GM03348 (cell line): ENCODE data around the gene SLC22A9.
A peak's percentile ranks its signal among the peaks of the same experiment; 100 is the strongest.

Experiments used
- DNase-seq: peaks from one replicate; pipeline ENCODE4 v3.0.0; 2012; ENCODE audit warnings: low spot score

SLC22A9 gene

DNA sequence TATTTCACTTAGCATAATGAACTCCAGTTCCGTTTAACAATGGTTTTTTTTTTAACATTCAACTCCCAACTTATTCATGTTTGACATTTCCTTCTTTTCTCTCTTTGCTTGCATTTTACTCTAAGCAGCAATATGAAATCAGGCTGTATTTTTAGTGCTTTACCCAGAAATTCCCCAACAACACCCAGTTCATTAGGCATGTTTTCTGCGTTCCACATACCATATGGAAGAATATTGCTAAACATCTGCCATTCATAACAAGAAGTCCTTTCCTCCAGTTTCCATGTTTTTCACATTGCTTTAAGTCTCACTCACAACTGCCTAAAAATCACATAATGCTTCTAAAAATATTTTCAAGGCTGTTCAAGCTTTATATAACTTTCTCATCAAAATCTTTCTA, 75.5 kb downstream of the SLC22A9 start:
- DNase-seq = no peak

DNA sequence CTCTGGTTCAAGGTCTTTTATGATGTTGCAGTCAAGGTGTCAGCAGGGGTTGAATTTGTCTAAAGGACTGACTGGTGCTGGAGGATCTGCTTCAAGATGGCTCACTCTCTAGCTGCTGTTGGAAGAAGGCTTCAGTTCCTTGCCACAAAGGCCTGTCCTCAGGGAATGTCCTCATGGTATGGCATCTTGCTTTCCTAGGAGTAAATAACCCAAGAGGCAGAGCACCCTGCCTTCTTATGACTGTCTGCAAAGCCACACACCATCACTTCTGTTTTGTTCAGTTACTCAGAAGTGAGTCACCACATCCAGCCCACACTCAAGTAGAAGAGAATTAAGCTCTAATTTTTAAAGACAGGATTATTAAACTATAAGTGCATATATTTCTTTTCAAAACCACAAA, 76.1 kb downstream of the SLC22A9 start:
- peak; percentile 17 for DNase-seq

DNA sequence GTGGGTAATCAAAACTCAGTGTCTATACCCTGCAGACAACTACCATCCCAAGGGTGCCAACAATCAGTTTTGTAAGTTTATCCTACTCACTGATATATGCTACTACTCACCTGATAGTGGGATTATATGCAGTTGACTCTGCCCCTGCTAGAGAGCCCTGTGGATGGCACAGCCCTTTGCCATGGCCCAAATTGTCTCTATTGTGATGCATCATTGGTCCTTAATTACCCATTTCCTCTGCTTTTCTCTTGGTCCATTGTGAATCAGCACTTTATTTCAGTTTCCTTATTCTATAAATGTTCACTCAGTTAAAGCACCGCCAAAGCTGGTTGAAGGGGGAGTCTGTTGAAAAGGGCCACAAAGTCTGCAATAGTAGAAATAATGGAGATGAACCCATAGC, 79.1 kb downstream of the SLC22A9 start:
- no peak for DNase-seq

DNA sequence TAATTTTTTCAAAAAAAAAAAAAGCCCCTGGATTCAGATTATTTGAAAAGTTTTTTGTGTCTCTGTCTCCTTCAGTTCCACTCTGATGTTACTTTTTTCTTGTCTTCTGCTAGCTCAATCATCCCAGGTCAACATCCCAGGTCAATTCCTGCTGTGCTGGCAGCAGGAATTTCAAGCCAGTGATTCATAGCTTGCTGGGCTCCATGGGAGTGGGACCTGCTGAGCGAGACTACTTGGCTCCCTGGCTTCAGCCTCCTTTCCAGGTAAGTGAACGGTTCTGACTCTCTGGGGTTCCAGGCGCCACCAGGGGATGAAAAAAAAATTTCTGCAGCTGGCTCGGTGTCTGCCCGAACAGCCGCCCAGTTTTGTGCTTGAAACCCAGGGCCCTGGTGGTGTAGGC, 90.0 kb downstream of the SLC22A9 start:
- no peak for DNase-seq
